ENCODE measurements around the gene DPP6. TPM values are rescaled to one million over a fixed set of nuclear protein-coding genes. Genes with fewer than 3 reads are reported as not detected.

DPP6 gene
- total RNA-seq, 1 donor from 2014 or later, result 5.1 TPM

DNA sequence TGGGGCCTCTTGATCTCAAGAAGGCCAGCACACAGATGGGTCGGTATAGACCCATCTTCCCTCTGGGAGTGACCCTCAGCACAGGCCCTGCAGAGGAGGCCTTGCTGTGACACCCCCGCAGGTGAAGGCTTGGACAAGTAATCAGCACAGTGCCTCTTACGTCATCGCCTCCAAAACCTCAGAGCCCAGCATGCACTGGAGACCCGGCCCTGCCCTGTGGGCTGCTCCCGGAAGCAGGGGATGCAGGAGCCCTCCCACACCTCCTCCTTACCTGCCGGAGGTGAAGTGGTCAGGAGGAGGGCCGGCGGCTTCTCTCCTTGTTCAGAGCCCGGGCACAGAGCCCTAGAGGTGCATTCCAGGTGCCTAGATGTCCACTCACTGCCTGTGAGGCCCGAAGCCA, 829.3 kb downstream of the DPP6 start:
- DNase-seq, result no peak

DNA sequence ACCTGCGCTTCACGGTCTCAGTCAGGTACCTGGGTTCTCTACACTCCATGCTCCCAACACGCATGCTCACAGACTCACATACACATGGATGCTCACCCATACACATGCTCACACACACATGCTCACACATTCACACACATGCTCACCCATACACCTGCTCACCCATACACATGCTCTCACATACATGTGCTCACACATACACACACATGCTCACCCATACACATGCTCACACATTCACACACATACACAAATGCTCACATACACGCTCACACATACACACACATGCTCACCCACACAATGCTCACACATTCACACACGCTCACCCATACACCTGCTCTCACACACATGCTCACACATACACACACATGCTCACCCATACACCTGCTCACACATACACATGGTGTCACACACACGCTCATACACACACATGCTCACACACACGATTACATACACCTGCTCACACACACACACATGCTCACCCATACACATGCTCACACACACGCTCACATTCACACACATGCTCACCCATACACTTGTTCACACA, 830.8 kb downstream of the DPP6 start:
- DNase-seq, result no peak

DNA sequence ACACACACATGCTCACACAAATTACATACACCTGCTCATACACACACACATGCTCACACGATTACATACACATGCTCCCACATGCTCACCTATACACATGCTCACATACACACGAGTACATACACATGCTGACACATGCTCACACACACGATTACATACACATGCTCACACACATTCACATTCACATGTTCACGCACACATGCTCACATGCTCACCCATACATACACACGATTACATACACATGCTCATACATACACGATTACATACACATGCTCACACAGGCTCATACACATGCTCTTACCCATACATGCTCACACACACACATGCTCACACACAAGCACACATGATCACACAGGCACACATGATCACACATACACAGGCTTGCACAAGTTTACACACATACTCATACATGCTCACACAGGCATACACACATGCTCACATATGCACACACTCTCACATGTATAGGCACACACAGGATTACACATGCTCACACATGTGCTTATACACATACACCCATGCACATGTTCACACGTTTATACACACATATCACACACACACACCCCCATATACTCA, 832.2 kb downstream of the DPP6 start:
- no peak for DNase-seq

DNA sequence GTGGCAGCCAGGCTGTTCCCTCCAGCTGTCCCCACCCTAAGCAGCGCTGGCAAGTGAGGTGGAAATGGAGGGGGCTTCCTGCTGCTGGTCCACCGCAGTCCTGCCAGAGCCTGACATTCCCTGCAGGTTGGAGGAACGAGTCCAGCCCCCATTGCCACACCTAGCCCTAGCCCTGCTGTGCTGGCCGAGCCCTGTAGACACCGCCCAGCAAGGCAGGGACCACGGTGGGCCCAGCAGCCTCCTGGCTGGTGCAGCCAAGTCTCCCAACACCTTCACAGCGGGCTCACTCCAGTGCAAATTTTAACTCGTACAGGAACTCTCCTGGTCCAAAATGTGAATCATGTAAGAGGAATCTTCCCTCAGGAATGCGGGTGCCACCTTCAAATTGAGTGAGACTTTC, 834.4 kb downstream of the DPP6 start:
- no peak for DNase-seq

DNA sequence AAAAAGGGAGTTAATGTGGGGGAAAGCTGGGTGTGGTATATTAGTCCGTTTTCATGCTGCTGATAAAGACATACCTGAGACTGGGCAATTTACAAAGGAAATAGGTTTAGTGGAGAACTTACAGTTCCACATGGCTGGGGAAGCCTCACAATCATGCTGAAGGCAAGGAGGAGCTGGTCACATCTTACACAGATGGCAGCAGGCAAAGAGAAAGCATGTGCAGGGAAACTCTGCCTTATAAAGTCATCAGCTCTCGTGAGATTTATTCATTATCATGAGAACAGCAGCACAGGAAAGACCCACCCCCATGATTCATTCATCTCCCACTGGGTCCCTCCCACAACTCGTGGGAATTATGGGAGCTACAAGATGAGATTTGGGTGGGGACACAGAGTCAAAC, 836.5 kb downstream of the DPP6 start:
- no peak for DNase-seq

DNA sequence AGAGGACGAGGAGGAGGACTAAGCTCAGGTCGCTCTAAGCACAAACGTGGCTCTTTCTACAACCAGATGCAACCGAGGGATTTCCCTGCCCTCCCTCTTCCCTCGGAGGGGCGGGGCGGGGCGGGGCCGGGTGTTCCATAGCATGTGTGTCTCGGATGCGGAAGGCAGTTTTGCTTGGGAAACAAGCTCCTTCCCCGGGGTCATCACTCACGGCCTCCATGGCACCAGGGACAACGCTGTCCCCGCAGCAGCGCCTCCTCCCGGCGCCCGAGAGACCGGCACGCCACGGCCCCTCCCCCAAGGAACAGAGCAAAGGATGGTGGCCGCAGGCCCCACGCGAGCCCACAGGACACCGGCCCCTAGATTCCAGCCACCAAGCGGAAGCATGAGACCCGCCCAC, 840.3 kb downstream of the DPP6 start:
- DNase-seq, result peak; percentile 15

DNA sequence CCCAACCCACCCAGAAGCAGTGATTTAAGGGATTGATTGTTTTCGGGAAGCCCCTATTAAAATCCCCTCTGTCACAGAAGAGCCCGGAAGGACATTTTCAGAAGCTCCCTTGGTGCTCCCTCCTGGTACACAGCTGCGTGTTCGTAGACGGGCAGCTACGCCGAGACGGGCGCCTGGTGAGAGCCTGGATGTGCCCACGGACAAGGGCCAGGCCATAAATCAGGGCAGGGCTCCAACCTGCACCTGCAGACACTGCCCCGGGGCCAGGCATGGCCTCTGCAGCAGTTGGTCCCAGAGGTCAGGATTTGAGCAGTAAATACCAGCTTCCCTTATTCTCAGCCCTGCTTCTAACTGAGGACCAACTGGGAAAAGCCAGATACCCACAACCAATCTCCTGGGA, 843.9 kb downstream of the DPP6 start:
- no peak for DNase-seq

DNA sequence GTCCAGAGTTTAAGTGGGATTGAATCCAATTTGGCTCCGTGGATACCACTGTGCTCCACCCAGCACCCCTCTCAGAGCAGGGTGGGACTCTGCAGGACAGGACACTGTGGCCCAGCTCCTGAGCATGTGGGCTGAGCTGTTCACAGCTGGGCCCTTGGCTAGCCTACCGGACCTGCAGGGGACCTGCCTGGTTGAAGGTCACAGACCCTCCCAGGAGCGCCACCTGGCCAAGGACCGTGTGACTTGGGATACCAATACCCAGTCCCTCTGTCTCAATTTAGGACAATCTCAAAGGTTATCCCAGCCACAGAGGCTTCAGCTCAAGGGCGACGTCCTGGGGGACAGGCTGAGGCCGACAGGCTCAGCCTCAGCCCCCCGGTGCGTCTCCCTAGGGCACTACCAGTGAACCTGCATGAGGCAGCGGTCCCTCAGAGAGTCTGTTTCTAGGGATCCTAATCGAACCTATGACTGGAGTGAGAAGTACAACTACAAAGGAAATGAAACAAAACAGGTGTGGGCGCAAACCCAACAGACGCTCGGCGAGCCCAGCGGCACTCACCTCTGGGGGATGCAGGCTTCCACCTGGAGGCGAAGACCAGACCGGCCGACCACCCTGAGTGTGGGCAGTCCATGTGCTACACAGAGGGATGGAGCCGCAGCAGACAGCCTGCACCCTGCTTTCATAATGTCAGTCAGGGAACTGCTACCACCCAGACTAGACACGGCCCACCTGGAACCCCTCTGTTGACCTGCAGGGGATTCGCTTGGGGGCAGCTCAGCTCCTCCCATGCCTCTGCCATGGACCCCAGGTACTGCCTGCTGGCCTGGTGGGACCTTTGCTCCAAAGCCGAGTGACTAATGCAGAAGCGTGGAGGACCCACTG, 847.0 kb downstream of the DPP6 start:
- no peak for DNase-seq

DNA sequence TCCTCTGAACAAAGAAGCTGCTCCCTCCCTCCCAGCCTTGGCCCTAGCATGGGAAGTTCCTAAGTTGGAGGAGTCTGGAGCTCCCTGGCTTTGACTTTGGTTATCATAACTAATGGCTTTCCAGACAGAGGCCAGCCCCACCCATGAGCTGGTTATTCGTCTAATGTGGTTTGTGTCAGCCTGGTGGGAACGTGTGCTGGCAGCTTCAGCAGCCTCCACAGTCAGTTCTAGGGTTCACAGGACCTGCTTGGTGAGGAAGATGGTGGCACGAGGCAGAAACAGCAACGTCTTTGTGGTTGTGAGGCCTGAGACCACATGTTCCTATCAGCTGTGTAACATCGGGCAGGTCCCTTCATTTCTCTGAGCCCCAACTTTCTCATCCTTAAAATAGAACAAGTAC, 847.7 kb downstream of the DPP6 start:
- no peak for DNase-seq

DNA sequence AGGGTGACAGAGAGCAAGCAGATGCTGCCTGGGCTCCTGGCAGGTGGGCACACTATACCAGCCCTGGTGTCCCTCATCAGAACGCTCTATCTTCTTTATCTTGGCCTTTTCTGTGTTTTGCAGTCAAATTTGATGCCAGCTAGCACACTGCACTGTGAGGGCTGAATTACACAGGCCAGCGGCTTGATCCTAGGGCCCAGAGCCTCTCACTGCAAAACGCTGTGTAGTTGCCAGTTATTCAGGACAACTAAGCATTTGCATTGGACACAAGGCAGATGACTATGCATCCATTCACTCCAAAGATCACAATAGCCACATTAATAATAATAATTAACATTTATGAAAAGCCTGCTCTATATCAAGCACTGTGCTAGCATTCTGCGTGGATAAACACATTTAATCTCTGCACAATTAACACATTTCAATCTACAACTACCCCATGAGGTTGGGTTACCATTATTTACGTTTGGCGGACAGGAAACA, 850.4 kb downstream of the DPP6 start:
- no peak for DNase-seq

DNA sequence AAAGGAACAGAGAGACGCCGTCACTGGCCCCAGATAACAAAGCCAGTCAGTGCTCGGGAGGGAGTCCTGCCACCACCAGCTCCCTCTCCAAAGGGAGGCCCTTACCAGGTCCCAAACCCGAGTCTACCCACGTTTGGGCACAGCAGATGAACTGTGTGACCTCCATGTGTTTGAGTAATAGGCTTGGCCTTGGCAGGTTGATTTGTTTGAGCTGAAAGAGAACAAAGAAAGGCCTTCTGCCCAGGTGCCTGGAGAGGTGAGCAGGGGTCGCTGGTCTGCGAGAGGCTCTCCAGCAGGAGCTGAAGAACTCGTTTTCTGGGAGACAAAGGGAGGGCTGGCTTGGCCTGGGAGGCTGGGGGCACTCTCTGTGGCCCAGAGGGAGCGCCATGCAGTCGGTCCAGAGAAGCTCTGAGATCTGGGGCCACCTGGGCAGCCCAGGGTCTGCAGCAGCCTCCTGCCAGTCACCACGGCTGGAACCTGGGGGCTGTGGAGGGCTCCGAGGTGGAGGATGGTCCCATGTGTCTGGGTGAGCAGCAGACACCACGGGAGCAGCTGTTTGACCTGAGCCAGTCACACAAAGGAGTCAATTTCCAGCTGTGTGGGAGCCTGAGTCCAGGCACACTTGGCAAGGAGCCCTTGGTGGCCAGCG, 851.0 kb downstream of the DPP6 start:
- no peak for DNase-seq

DNA sequence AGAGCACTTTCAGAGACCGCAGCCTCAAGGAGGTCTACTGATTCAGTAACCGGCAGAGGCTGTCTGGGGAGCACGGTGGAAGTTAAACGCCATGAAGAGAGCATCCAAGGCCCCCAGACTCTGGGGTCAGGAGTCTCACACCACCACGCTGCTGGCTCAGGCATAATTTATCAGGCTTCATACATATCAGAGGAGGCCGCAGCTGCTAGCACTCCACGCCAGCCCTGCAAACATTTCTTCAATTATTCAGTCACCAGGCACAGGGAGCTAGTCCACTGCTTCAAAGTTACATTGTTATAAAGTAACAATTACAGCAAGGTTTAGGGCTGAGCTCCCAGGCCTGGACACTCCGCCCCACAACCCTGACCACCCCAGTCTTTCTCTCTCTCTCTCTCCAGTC, 852.9 kb downstream of the DPP6 start:
- DNase-seq, result peak; percentile 10

DNA sequence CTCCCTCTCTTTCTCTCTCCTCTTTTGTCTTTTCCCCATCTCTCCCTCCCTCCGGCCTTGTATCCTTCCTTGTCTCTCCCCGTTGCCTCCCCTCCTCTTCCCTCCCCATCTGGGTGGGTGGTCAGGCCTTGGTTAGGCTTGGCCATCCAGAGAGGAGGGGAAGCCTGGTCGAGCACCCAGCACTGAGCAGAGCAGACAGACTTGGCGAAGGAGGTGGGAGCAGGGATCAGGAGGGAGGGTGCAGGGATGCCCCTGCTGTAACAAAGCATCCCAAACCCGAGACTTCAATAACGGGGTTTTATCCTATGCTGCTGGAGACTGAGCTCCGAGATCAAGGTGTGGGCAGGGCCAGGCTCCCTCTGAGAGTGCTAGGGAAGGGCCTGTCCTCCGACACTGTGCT, 853.4 kb downstream of the DPP6 start:
- DNase-seq, result no peak

DNA sequence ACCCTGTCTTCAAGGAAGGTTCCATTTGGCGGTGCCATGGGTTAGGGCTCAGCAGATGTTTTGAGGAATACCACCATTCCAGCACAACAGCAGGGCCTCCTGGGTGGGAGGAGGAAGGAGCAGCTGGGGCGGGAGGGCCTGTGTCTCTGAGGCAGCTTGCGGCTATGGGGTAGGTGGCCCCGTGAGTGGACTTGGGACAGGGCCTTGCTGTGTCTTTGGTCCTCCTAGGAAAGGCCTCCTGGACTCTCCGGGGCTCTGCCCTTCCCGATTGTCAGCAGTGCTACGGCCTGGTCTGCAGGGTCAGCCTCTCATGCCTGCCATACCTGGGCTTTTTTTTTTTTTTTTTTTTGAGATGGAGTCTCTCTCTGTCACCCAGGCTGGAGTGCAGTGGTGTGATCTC, 854.0 kb downstream of the DPP6 start:
- DNase-seq, result no peak

DNA sequence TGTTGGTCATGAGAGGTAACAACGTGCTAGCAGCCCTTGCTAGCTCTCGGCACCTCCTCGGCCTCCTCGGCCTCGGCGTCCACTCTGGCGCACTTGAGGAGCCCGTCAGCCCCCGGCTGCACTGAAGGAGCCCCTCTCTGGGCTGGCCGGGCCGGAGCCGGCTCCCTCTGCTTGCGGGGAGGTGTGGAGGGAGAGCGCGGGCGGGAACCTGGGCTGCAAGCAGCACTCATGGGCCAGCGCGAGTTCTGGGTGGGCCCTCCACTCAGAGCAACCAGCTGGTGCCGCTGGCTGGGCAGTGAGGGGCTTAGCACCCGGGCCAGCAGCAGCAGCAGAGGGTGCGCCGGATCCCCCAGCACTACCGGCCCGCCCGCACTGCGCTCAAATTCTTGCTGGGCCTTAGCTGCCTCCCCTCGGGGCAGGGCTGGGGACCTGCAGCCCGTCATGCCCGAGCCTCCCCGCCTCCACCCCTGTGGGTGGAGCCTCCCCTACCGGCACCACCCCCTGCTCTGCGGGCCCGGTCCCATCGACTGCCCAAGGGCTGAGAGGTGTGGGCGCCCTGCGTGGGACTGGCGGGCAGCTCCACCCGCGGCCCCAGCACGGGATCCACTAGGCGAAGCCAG, 854.6 kb downstream of the DPP6 start:
- DNase-seq, result no peak

DNA sequence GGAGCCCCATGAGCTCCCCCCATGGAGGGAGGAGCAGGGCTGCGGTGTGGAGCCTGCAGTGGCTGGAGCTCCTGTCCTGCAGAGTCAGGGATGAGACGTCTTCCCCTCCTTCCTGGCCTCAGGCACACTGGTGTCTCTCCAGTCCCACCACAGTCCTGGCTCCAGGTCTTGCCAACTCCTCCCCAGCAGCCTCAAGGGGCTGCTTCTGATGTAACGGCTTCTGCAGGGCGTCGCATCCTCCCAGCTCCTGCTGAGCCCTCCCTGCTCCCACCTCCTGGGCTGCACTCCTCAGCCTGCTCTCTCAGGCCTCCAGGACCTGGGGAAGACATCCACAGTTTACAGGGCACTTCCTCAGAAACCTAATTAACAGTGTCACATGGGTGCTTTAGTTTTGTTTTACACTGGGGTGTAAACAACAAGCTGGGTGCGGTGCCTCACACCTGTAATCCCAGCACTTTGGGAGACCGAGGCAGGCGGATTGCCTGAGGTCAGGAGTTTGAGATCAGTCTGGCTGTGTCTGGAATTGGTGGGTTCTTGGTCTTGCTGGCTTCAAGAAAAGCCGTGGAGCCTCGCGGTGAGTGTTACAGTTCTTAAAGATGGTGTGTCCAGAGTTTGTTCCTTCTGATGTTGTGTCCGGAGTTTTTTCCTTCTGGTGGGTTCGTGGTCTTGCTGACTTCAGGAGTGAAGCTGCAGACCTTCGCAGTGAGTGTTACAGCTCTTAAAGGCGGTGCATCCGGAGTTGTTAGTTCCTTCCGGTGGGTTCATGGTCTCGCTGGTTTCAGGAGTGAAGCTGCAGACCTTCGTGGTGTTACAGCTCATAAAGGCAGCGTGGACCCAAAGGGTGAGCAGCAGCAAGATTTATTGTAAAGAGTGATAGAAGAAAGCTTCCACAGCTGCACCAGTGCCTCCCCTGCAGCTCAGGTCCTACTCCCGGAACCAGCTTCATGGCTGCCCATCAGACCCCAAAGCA, 855.7 kb downstream of the DPP6 start:
- DNase-seq, result no peak

DNA sequence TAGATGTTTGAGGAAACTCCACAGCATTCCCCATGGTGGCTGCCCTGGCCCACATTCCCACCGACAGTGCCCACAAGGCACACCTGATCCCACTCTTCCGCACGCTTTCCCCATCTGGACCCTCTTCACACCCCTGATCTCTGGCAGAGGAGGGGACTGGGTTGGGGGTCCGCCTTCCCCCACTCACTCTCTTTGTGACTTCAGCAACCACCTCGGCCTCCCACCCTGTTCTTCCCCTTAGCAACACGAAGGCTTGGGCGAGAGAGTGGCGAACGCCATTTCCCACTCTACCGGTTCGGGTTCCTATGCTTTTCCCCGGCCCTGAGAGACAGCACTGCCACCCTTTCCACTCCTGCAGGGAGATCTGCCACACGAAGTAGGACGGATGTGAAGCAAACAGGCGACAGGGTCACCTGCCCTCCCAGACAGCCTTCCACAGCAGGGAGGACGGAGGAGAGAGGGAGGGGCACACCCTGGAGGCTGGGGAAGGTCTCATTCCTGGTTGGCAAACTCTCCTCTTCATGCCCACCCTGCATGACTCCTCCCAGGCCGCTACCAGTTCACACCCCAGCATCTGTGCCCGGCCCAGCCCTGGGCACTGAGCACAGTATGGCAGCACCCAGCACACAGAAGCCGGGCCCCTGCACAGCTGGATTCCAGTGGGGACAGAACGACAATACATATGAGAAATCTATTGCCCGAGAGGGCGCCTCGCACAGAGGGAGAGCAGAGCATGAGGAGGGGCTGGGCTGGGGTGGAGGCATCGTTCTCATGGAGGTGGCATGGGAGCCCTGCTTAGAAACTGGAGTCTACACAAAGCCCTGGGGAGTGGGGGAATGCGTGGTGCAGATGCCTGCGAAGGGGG, 857.3 kb downstream of the DPP6 start:
- no peak for DNase-seq

DNA sequence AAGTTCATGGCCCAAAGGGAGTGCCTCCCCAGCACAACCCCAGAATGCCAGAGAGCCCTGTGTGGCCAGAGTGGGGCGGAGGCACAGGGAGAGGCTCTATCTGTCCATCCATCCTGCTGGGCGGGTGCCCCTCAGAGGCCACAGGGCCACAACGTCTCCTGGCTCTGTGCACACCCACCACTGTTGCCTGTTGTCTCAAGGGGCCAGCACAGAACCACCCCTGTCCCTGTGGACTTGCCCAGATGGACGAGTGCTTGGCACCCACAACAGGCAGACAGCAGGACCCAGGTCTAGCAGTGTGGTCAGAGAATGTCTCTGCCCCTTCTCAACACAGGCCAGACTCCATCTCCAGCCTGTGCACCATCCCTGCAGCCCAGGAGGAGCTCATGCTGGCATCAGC, 857.9 kb downstream of the DPP6 start:
- no peak for DNase-seq

DNA sequence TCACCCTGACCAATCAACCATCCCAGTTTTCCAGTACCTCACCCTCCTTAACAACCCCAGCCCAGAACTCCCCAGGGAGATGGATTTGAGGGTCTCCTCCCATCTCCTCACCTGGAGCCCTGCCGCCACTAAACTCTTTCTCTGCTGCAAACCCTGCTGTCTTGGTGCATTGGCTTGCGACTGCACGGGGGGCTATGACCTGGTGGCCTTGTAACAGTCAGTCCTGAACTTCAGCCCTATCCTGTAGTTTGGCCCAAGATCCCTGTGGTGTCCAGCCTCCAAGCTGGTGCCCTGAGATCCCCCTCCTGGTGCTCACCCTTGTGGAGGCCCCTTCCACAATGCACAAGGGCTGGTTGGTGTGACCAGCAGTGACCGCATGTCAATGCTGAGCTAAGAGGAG, 858.8 kb downstream of the DPP6 start:
- DNase-seq, result no peak

DNA sequence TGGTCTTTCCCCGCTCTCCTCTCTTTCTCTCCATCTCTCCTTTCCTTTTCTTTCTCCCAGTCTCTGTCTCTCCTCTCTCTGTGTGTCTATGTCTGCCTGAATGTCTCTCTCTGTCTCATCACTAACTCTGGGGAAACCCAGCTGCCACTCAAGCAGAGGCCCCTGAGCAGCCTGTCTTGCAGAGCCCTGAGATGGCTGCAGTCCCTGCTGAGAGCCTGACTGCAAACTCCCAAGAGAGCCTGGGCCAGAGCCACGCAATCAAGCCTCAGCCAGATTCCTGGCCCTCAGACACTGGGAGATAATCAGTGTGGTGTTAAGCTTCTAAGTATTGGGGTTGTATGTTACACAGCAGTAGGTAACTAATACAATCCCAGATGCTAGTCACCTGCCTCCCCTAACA, 859.2 kb downstream of the DPP6 start:
- DNase-seq, result no peak
